Superior temporal gyrus (tissue), 1 donor: ENCODE data around the gene HTT.

Experiments
- DNase-seq: peaks from one replicate; pipeline ENCODE4 v3.0.0-alpha.2; 2016; ENCODE audit errors: extremely low spot score

Gene HTT

DNA sequence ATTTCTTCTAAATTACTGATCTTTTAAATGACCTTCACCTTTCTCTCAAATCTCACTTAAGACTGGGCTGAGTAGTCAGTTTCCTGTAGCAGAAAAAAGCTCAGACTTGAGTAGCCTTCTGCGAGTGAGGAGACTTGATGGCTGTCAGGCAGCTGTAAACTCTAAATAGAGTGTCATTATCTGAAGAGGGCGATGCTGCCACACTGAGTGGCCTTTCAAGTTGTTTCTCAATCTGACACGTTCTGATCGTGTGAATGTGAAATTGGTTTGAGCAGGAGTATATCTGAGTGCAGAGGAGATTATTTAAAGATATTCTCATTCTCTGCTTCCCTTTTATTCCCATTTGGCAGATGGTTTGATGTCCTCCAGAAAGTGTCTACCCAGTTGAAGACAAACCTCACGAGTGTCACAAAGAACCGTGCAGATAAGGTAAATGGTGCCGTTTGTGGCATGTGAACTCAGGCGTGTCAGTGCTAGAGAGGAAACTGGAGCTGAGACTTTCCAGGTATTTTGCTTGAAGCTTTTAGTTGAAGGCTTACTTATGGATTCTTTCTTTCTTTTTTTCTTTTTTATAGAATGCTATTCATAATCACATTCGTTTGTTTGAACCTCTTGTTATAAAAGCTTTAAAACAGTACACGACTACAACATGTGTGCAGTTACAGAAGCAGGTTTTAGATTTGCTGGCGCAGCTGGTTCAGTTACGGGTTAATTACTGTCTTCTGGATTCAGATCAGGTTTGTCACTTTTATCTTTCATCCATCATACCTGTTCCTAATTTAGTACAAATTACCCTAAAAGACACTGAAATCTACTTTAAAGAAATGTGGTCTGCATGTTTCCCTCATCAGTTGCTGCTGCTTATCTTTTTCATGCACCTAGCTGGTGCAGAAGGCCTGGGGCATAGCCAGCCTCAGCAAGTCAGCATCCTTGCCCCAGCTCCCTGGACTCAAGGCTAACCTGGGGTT is 100.2 kb downstream of the HTT start:
- no peak for DNase-seq

DNA sequence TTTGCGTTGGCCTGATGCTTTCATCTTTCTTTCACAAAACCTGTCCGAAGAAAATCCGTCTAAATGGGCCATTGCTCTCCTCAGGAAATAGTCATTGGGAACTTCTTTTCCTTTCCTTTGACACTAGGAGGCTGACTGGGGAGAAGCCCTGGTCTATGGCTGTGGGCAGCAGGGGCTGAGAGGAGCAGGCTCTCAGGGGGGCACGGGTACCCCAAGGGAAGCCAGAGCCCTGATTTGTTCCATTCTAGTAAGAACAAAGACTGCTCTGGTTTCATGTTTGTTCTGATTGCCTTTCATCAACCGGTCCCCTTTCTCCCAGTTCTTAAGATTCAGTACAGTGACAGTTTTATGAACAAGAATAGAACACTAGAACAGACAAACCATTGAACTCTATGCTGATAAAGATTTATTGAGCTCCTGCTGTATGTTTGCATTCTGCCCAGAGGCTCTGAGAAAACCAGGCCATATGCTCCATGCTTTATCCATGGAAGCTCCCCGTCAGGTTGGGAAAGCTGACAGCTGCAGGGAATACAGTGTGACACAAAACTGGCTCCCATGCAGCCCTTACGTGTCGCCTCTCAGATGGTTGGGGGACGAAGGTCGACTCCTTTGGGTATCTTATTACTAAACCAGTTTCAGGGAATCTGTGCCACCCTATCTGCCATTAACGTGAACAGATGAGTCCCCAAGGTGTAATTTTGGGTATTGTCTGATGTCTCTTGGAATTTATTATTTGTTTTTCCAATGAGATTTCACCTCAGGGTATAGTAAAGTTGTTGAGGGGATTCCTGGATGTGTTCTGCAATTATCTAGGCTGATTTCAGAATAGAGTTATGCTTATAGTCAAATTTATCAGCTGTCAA is 102.1 kb downstream of the HTT start:
- no peak for DNase-seq

DNA sequence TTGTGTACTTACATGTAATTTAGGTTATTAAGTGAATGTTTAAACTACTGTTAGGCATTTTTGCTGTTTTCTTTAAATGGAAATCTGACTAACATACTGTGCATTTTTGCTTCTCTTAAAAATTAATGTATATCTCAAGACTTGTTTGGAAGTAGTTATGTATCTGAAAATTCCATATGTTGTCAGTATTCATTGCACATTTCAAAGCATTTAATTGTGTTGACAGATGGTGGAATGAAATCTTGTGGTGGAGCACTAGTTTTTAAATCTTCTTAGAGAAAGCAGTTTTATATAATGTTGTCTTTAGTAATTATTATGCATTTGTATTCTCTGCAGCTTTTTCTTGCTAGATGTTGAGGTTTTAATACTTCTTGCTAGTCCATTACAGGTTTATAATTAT is 102.9 kb downstream of the HTT start:
- no peak for DNase-seq

DNA sequence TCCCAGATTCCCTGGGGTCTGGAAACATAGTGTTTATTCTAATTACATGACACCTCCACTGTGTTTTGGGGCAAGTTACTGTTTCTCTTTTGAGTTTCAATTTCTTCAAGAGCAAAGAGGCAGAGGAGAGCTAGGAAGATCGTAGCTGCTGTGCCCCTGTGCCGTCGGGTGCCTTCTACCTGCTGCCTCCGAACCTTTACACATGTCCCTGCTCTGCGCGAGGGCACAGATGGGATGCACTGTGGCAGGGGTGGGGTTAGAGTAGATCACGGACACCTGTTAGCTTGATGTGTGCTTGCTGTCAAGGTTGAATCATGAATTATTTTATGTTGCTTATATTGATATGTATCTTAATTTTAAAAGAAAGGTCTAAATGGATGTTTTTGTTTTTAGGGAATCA is 103.4 kb downstream of the HTT start:
- DNase-seq = no peak

DNA sequence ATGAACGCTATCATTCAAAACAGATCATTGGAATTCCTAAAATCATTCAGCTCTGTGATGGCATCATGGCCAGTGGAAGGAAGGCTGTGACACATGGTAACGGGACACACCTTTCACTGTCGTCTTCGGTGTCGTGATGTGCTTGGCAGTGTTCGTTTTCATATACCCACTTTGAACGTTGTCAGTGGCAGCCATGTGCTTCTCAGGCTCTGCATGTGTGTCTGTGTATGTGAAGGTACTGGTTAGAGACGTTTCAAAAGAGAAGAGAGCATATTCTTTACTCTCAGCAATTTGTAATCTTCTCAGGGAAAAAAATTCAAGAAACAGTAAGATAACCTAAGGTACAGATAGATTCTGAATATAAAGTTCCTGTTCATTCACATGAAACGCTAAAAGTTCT is 103.9 kb downstream of the HTT start:
- no peak for DNase-seq

DNA sequence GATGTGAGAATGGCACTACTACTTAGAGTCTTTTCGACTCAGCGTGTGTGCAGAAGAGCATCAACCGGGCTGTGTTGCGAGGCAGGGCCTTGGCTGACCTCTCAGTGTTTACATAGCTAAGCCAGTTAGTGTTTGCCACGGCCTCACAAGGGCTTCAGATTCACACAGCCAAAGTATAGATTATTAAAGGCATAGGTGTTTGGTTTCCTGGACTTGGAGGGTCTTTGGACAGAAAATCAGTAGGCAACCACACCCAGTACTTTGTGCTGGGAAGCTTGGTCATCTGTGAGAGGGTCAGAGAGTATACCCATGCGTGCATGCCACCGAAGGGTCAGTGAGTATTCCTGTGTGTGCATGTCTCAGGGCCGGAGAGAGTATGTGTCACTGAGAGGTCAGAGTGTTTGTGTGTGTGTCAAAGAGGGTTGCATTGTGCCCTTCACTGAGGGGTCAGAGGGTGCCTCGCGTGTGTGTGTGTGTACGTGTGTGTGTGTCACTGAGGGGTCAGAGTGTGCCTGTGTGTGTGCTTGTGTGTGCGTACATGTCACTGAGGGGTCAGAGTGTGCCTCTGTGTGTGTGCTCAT is 104.7 kb downstream of the HTT start:
- DNase-seq = no peak

DNA sequence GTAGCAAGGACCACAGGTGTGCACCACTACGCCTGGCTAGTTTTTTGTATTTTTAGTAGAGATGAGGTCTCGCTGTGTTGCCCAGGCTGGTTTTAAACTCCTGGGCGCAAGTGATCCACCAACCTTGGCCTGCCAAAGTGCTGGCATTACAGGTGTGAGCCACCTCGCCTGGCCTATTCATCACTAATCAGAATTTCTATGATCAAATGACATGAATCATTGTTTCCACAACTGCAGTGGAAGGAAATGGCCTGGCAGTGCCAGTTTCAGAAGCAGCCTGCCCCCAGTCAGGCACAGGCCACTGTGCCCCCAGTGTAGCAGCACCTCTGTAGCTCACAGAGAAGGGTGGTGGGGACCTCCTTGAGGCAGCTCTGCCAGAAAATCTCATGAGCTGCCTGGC is 108.5 kb downstream of the HTT start:
- DNase-seq = no peak

DNA sequence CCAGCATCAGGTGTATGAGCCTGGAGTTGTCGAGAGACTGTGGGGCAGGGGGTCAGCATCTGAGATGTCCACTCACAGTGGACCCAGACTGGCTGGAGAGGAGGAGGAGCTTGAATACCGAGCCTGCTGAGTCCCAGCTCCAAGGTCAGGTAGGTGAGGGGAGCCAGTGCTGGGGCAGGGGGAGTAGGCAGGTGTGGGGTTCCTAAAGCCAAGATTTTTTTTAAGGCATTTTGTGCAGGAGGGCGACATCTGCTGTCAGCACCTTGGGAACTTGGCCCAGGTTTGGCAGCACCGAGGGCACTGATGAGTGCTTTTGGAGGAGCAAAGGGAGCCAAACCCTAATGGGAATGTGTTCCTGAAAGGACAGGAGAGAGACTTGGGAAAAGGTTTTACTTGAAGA is 110.2 kb downstream of the HTT start:
- no peak for DNase-seq

DNA sequence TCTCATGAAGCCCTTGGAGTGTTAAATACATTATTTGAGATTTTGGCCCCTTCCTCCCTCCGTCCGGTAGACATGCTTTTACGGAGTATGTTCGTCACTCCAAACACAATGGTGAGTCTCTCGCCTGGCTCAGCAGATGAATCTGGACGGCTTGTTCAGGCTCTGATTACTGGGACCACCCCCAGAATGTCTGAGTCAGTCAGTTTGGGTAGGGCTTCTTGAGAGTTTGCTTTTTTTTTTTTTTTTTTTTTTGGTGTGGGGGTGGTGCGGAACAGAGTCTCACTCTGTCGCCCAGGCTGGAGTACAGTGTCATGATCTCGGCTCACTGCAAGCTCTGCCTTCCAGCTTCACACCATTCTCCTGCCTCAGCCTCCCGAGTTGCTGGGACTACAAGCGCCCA is 112.1 kb downstream of the HTT start:
- no peak for DNase-seq

DNA sequence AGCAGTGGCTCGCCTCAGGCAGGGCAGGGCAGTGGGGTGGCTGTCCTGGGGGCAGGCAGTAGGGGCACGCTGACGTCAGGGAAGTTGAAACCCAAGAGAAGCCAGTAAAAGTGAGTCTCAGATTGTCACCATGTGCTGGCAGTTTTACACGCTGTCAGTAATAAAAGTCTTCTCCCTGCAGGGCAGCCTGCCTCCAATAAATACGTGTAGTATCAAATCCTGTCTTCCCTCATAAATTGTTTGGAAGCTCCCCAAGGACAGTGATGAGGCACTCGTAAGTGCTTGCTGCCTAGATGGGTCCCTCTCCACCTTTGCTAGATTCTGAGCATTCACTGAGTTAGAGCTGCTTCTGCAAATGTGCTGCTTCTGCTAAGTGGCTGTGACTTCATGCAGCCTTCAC is 113.6 kb downstream of the HTT start:
- no peak for DNase-seq

DNA sequence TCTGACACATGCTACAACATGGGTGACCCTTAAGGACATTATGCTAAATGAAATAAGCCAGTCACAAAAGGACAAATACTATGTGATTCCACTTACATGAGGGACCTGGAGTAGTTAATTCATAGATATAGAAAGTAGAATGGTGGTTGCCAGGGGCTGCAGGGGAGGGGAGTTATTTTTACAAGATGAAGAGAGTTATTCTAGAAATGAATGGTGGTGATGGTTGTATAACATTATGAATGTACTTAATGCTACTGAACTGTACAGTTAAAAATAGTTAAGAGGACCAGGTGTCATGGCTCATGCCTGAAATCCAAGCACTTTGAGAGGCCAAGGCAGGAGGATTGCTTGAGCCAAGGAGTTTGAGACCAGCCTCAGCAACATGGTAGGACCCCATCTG is 115.0 kb downstream of the HTT start:
- no peak for DNase-seq

DNA sequence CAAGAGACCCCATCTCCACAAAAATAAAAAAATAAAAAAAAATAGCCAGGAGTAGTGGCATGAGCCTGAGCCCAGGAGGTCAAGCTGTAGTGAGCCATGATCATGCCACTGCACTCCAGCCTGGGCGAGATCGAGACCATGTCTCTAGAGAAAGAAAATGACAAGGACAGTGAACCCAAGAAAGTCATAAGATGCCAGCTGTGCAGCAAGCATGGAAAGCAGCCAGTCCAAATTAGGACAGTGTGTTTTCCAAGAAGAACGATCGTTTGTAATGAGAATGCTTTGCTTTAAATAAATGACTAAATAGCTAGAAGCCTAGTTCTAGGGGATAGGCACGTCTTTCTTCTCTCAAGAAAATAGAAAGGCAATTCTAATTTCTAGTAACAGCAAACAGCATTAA is 116.1 kb downstream of the HTT start:
- DNase-seq = no peak

DNA sequence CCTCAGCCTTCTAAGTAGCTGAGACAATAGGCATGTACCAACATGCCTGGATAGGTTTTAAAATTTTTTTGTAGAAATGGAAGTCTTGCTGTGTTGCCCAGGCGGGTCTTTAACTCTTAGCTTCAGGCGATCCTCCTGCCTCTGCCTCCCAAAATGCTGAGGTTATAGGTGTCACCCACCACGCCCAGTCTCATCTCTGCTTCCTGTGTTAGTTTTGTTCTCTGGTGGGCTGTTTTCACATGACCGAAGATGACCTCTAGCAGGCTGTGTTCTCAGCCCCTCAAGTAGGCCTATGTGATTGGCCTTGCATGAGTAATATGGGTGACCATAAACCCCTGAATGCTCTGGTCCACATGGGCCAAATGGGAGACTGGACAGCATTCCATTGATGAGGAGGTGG is 117.7 kb downstream of the HTT start:
- DNase-seq = no peak

DNA sequence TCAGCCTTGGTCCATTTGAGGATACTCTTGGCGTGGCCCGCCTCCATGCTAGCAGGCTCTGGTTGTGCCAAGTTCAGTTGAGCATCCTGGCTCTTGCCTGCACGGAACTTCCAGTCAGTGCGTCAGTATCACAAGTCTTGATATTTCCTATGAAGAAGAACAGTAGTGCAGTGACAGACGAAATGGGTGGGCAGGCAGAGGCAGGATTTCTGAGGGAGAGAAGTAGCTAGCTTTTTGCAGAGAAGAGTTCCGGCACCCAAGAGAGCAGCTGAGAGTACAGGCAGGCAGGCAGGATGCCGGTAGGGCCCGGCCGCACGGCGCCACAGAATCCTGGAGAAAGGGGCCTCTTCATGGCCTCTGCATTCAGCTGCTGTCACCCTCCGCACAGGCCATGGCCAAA is 118.3 kb downstream of the HTT start:
- DNase-seq = no peak

DNA sequence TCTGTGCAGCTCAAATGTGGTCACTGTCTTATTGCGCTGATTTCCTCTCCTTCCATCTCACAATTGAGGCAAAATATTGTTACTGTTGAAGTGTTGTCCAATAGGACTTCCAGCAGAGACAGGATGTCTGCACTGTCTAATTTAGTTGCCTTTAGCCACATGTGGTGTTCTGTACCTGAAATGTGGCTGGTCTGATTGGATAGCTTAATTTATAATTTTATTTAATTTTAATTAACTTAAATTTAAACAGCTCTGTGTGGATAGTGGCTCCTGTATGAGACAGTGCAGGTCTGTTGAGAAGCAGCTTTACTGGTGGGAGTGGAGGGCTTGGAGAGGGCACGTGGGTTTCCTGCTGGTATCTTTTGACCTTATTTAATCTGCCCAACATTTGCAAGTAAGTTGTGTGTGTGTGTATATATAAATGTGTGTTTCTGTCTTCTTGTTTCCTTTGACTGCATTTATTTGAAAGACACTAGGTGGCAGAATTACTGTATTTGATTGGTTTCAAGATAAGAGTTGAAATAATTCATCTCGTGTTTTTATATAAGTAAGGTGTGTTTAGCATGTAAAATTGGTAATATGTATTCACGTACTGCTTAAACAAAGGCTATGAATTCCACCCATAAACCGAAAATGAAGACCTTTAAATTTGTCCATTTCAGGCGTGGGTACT is 119.2 kb downstream of the HTT start:
- DNase-seq = no peak

DNA sequence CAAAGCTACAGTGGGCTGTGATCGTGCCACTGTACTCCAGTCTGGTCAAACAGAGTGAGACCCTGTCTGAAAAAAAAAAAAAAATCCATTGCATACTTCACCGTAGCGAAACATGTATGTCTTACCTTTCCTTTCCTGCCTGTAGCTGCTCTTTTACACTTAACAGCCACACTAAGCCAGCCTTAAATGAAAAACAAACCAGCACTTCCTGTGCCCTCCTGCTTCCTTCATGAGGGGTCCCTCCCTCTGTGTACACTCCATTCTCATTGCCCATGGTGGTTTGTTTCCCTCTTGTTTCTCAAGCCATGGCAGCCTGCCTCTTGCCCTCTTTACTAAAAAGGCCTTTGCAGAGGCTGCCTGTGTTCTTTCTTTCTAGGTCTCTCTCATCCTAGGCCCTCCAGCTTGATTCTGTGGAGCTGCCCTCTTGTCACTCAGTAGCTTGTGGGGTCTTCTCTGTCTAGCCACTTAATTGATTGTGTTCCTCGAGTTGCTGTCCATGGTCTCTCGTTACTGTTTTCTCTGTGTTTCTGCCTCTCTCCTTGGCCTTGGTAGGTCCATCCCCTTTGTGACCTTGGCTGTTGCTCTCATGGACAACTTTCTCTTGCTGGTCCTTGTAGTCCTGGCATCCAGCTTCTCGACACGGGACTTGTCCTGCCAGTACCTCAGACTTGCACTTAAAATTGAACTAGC is 122.3 kb downstream of the HTT start:
- no peak for DNase-seq

DNA sequence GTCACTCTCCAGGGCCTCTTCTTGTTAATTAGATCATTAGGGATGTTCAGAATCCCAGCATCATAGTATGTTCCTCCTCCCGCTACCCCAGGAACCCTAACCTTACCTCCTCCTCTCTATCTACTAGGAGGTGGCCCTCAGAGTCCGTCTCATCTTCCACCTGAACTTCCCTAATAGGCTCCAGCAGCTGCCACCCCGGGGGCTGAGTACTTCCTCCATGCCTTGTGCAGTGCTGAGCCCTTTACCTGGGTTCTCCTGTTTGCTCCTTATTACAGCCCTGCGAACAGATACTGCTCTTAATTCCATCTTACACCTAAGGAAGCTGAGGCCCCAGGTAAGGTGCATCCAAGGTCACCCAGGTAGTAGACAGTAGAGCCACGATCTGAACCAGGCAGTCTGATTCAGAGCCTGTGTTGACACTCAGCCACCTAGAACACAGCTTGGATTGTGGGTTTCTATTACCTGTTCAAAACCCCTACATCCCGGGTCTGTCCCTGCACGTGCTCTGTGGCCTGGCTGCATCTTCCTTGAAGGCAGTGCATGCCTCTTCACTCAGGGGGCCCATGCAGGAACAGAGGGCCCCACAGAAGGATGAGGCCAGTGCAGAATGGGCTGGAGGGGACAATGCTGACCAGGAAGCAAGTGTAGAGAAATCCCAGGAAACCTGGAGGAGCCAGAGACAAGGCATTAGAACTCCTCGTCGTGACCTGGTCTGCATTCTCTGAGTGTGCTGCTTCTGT is 123.1 kb downstream of the HTT start:
- no peak for DNase-seq

DNA sequence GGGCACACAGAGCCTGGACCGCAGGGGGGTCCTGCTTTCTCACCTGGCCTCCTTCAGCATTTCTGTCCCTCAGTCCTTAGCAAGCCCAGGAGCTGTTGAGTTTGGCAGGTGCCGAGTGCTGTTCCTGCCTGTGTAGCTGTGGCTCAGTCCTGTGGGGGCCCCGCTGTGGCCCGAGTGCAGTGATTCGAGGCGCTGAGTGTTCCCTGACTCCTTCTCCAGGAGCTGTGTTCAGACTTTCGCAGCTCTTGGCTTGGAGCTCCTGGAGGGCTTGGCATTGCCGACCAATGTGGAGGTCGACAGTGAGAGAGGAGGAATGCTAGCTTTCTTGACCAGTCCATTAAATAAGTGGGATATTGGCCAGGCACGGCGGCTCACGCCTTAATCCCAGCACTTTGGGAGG is 124.4 kb downstream of the HTT start:
- DNase-seq = no peak

DNA sequence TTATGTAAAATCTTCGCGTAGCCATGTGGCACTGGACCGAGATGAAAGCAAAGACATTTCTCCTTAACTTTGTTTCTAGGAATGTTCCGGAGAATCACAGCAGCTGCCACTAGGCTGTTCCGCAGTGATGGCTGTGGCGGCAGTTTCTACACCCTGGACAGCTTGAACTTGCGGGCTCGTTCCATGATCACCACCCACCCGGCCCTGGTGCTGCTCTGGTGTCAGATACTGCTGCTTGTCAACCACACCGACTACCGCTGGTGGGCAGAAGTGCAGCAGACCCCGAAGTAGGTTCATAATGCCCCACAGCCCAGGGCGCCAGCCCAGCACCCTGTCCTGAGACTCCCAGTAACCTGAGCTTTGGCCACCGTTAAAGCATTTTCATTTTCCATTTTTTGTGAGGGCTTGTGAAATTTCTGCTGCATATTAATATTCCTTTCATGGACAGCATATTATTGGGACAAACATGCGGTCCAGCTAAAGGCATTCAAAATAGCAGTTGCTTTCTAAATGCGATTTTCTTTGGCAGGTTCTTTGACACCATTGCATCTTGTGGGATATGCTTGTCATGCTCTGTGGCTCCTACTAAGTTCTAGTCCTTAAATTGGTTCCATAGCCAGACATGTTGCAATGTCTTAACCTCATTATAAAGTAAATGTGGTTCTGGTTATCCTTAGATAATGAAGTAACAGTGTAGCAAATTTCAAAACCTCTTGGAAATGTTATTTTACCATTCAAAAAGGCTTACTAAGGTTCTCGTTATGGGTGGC is 125.4 kb downstream of the HTT start:
- DNase-seq = no peak
